Measurements from ENCODE around the gene CNIH3. TPM values are rescaled to one million over a fixed set of nuclear protein-coding genes. Genes with fewer than 3 reads are reported as not detected.

Gene CNIH3
- total RNA-seq, 4 donors from 2014 or later: 1.9 to 7.0 (median 4.0) TPM

GRCh38 chr1:224650290-224650689, 34.2 kb downstream of the CNIH3 start:
- H3K27me3 ChIP-seq: no peaks in the 10 kb centered on the region
- no peak overlapping the region for H3K4me3 ChIP-seq (replicated peaks in 1 of 3)
- intact Hi-C loops (cut with DNase I): no loop called here
- DNase-seq: no peak
- no peaks in the 10 kb centered on the region for H3K4me1 ChIP-seq
- TF ChIP-seq, protein P1, sequence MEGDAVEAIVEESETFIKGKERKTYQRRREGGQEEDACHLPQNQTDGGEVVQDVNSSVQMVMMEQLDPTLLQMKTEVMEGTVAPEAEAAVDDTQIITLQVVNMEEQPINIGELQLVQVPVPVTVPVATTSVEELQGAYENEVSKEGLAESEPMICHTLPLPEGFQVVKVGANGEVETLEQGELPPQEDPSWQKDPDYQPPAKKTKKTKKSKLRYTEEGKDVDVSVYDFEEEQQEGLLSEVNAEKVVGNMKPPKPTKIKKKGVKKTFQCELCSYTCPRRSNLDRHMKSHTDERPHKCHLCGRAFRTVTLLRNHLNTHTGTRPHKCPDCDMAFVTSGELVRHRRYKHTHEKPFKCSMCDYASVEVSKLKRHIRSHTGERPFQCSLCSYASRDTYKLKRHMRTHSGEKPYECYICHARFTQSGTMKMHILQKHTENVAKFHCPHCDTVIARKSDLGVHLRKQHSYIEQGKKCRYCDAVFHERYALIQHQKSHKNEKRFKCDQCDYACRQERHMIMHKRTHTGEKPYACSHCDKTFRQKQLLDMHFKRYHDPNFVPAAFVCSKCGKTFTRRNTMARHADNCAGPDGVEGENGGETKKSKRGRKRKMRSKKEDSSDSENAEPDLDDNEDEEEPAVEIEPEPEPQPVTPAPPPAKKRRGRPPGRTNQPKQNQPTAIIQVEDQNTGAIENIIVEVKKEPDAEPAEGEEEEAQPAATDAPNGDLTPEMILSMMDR (IDR thresholded peaks at IDR 0.05): no peak
- no peak for TF ChIP-seq POLR2A (IDR thresholded peaks at IDR 0.05)
- no peaks in the 10 kb centered on the region for H3K9me3 ChIP-seq
- H3K36me3 ChIP-seq: no peaks in the 10 kb centered on the region
- H3K27ac ChIP-seq: no peak overlapping the region
- WGBS, 2 donors: 42 to 53% methylated on average over 3 of the region's 3 CpGs

DNA sequence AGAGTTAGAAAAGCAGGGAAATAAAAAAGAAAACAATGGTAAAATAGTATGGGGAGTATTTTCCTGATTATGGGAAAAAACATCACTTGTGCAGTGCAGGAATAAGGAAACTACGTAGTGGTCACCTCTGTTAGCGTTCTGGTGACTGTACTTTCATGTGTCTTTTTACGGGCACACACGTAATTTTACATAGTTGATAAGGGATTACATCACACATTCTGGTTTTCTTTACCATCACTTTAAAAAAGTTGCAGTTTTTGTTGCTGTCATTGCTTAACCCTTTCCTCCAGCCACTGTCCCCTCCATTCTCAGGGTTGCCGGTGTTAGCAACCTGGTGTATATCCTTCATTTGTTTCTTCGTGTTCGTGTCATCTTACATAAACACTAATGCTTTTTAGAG, 35.1 kb downstream of the CNIH3 start:
- WGBS, 2 donors: 89 to 95% methylated on average over 7 of the region's 7 CpGs
- Histone ChIP-seq H3K9me3 (no peaks in the 10 kb centered on the region), H3K4me3 (replicated peaks in 1 of 3) (no peak overlapping the region), H3K4me1 (no peaks in the 10 kb centered on the region), H3K36me3 (no peaks in the 10 kb centered on the region), H3K27me3 (no peaks in the 10 kb centered on the region), H3K27ac (no peak overlapping the region)
- DNase-seq: no peak
- TF ChIP-seq, protein P1 (IDR thresholded peaks at IDR 0.05): no peak
- no peak for TF ChIP-seq POLR2A (IDR thresholded peaks at IDR 0.05)
- intact Hi-C loops (cut with DNase I): no loop called here

GRCh38 chr1:224656392-224656791, 40.3 kb downstream of the CNIH3 start:
- no peak for TF ChIP-seq POLR2A (IDR thresholded peaks at IDR 0.05)
- TF ChIP-seq, protein P1 (IDR thresholded peaks at IDR 0.05): no peak
- H3K27me3 ChIP-seq: no peaks in the 10 kb centered on the region
- no peaks in the 10 kb centered on the region for H3K9me3 ChIP-seq
- H3K27ac ChIP-seq: no peak overlapping the region
- 95% methylated on average over 10 of the region's 10 CpGs for WGBS, 2 donors
- intact Hi-C loops (cut with DNase I): no loop called here
- no peaks in the 10 kb centered on the region for H3K4me1 ChIP-seq
- no peak for DNase-seq
- no peak overlapping the region for H3K4me3 ChIP-seq (replicated peaks in 1 of 3)
- no peaks in the 10 kb centered on the region for H3K36me3 ChIP-seq

GRCh38 chr1:224660074-224660473, 44.0 kb downstream of the CNIH3 start:
- H3K4me1 ChIP-seq: no peaks in the 10 kb centered on the region
- H3K27ac ChIP-seq: no peak overlapping the region
- DNase-seq: no peak
- no peaks in the 10 kb centered on the region for H3K36me3 ChIP-seq
- 76 to 83% methylated on average over 5 of the region's 5 CpGs for WGBS, 2 donors
- intact Hi-C loops (cut with DNase I): no loop called here
- TF ChIP-seq, protein P1 (IDR thresholded peaks at IDR 0.05): no peak
- no peak for TF ChIP-seq POLR2A (IDR thresholded peaks at IDR 0.05)
- H3K27me3 ChIP-seq: no peaks in the 10 kb centered on the region
- no peaks in the 10 kb centered on the region for H3K9me3 ChIP-seq
- no peak overlapping the region for H3K4me3 ChIP-seq (replicated peaks in 1 of 3)

DNA sequence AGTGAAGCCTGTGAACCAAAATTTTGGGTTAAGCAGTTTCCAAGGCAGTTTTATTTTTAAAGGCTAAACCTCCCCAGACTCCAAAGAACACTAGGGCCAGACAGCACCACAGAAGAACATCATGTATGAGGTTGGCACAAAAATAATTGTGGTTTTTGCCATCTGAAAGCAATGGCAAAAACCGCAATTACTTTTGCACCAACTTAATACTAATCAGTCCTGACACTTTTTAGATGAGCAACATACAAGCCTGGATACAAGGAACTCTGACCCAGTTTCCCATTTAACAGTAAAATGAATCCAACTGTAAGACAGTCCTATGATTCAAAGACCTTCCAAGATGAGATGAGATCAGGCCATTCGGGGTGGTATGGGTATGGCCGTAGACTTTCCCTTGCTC, 46.8 kb downstream of the CNIH3 start:
- Histone ChIP-seq H3K4me1 (no peaks in the 10 kb centered on the region), H3K27me3 (no peaks in the 10 kb centered on the region), H3K27ac (no peak overlapping the region), H3K4me3 (replicated peaks in 1 of 3) (no peak overlapping the region), H3K9me3 (no peaks in the 10 kb centered on the region), H3K36me3 (no peaks in the 10 kb centered on the region)
- no peak for TF ChIP-seq POLR2A (IDR thresholded peaks at IDR 0.05)
- TF ChIP-seq, protein P1 (IDR thresholded peaks at IDR 0.05): no peak
- no peak for DNase-seq
- intact Hi-C loops (cut with DNase I): no loop called here
- 94% methylated on average over 3 of the region's 3 CpGs for WGBS, 2 donors
